Measurements from ENCODE around the gene PATL1.

DNA sequence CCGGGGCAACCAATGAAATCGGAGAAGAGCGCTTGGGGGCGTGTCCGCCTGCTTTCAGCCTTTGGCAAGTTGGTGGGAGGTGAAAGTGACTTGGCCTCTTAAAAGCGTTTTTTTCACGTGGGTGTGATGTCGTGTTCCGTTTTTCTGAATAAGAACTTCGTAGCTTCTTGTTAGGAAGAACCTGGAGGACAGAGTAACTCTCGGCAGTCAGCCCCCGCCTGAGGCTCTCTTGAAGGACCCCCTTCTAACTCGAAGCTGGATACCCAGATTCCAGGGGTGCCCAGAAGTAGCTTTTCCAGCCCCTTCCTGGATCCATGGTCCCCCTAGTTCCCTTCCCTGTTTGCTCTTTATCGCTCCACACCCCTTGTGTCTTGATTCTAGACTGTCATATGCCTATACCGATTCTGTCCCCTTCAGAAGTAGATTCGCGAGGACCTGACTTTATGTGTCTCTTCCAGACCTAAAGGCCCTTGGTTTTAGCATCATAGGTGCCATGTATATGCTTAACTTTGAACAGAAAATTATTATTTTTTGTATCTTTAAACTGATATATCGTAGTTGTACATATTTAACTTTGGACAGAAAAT, 52.3 kb downstream of the PATL1 start:
- TF ChIP-seq POLR2A (IDR thresholded peaks at IDR 0.05; ENCODE audit: low read length) (peak; percentile 24; the same call in 1 of the 2 replicates), MYC (IDR thresholded peaks at IDR 0.05; ENCODE audit: borderline replicate concordance, low read length) (no peak), RNF2 (IDR thresholded peaks at IDR 0.05; ENCODE audit: borderline replicate concordance, low read depth) (no peak), PBX3 (IDR thresholded peaks at IDR 0.05) (no peak), ELK1 (IDR thresholded peaks at IDR 0.05; ENCODE audit: low read depth, low read length) (no peak), GATA3 (IDR thresholded peaks at IDR 0.05; ENCODE audit: borderline replicate concordance) (no peak), RAD21 (conservative IDR thresholded peaks at IDR 0.05 in 1 of 2, IDR thresholded peaks at IDR 0.05 in 1 of 2) (no peak), EHF (CRISPR knock-in tag; IDR thresholded peaks at IDR 0.05) (no peak), EHMT2 (IDR thresholded peaks at IDR 0.05; ENCODE audit: low read depth) (no peak), REST (IDR thresholded peaks at IDR 0.05) (no peak)
- TF ChIP-seq, protein P1, sequence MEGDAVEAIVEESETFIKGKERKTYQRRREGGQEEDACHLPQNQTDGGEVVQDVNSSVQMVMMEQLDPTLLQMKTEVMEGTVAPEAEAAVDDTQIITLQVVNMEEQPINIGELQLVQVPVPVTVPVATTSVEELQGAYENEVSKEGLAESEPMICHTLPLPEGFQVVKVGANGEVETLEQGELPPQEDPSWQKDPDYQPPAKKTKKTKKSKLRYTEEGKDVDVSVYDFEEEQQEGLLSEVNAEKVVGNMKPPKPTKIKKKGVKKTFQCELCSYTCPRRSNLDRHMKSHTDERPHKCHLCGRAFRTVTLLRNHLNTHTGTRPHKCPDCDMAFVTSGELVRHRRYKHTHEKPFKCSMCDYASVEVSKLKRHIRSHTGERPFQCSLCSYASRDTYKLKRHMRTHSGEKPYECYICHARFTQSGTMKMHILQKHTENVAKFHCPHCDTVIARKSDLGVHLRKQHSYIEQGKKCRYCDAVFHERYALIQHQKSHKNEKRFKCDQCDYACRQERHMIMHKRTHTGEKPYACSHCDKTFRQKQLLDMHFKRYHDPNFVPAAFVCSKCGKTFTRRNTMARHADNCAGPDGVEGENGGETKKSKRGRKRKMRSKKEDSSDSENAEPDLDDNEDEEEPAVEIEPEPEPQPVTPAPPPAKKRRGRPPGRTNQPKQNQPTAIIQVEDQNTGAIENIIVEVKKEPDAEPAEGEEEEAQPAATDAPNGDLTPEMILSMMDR (IDR thresholded peaks at IDR 0.05): no peak
- TF ChIP-seq, protein P2, sequence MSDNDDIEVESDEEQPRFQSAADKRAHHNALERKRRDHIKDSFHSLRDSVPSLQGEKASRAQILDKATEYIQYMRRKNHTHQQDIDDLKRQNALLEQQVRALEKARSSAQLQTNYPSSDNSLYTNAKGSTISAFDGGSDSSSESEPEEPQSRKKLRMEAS (IDR thresholded peaks at IDR 0.05): 0 out of 2 replicates have a peak, but pooled peaks have one; percentile 34
- TF ChIP-seq, protein P3, sequence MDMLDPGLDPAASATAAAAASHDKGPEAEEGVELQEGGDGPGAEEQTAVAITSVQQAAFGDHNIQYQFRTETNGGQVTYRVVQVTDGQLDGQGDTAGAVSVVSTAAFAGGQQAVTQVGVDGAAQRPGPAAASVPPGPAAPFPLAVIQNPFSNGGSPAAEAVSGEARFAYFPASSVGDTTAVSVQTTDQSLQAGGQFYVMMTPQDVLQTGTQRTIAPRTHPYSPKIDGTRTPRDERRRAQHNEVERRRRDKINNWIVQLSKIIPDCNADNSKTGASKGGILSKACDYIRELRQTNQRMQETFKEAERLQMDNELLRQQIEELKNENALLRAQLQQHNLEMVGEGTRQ (IDR thresholded peaks at IDR 0.05): no peak
